ENCODE measurements around the gene TACC2. TPM values are rescaled to one million over a fixed set of nuclear protein-coding genes. Genes with fewer than 3 reads are reported as not detected.
"Not testable (repeated sequence)": the region's sequence is repeated elsewhere in the genome, so short reads cannot be mapped to it uniquely, and the experiment has no call there.

TACC2 gene
- total and polyA plus RNA-seq, 2 donors (not counting 1 experiment from before 2014, with no cell fraction given): not detected

DNA sequence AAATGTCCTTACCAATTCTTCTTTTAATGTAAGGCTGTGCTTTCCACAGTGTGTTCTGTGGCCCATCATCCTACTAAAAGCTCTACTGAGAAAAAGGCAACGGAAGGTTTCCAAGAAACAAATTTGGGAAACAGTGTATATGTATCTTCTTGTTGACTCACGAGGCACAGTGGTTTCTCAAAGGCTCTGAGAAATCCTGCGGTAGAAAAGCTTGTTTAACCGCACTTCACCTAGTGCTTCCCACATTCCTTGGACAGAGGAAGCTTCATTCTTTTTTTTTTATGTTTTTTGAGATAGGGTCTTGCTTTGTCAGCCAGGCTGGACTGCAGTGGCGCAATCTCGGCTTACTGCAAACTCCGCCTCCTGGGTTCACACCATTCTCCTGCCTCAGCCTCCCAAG is 84.5 kb downstream of the TACC2 start:
- no peaks in the 10 kb centered on the region for H3K9me3 Mint-ChIP-seq (ENCODE audit: insufficient read depth)
- 87% methylated on average over 2 of the region's 7 CpGs for WGBS (ENCODE audit: insufficient coverage)
- Histone ChIP-seq H3K27ac (ENCODE audit: low read length in 2 of 2) (no peak overlapping the region), H3K4me2 (replicated peaks; ENCODE audit: low read depth, low read length, poor library complexity, severe bottlenecking) (no peak overlapping the region), H2AFZ (ENCODE audit: insufficient read depth, low read depth, low read length, poor library complexity, severe bottlenecking) (no peak overlapping the region), H3K9me3 (ENCODE audit: control extremely low read depth in 1 of 3, control insufficient read depth in 2 of 3, insufficient read depth in 1 of 3, low read length in 2 of 3) (peaks cover 0 to 8% (median 0%) of the 10 kb centered on the region in 3 donors), H3K9ac (ENCODE audit: low read length) (no peak overlapping the region), H3K79me2 (ENCODE audit: control insufficient read depth, insufficient read depth, low read length) (no peaks in the 10 kb centered on the region), H3K4me3 (ENCODE audit: control extremely low read depth in 1 of 5, extremely low read depth in 1 of 5, insufficient read depth in 1 of 5, low read depth in 2 of 5, low read length in 4 of 5) (no peak overlapping the region), H4K20me1 (ENCODE audit: control insufficient read depth, insufficient read depth, low read length, poor library complexity, severe bottlenecking) (no peaks in the 10 kb centered on the region), H3K36me3 (replicated peaks in 1 of 2; ENCODE audit: control extremely low read depth in 1 of 2, control insufficient read depth in 1 of 2, extremely low read depth in 1 of 2, insufficient read depth in 2 of 2, low read length in 1 of 2) (no peaks in the 10 kb centered on the region), H3K4me1 (ENCODE audit: control insufficient read depth in 2 of 2, insufficient read depth in 2 of 2, low read length in 2 of 2) (no peaks in the 10 kb centered on the region), H3K27me3 (replicated peaks in 1 of 4; ENCODE audit: control extremely low read depth in 1 of 4, control insufficient read depth in 3 of 4, insufficient read depth in 4 of 4, low read length in 3 of 4) (no peaks in the 10 kb centered on the region)
- no peak overlapping the region for H3K27ac Mint-ChIP-seq
- ATAC-seq (ENCODE audit: low read depth): no peak
- DNase-seq: no peak
- H3K4me3 Mint-ChIP-seq: no peak overlapping the region
- no peaks in the 10 kb centered on the region for H3K4me1 Mint-ChIP-seq
- intact Hi-C loops (cut with micrococcal nuclease): no loop called here
- POLR2A ChIA-PET: no interaction called here
- peaks cover 6% of the 10 kb centered on the region for H3K27me3 Mint-ChIP-seq
- TF ChIP-seq EZH2 (IDR thresholded peaks at IDR 0.05; ENCODE audit: borderline replicate concordance, insufficient read depth, low read depth, low read length, poor library complexity, severe bottlenecking): no peak
- TF ChIP-seq, protein P1, sequence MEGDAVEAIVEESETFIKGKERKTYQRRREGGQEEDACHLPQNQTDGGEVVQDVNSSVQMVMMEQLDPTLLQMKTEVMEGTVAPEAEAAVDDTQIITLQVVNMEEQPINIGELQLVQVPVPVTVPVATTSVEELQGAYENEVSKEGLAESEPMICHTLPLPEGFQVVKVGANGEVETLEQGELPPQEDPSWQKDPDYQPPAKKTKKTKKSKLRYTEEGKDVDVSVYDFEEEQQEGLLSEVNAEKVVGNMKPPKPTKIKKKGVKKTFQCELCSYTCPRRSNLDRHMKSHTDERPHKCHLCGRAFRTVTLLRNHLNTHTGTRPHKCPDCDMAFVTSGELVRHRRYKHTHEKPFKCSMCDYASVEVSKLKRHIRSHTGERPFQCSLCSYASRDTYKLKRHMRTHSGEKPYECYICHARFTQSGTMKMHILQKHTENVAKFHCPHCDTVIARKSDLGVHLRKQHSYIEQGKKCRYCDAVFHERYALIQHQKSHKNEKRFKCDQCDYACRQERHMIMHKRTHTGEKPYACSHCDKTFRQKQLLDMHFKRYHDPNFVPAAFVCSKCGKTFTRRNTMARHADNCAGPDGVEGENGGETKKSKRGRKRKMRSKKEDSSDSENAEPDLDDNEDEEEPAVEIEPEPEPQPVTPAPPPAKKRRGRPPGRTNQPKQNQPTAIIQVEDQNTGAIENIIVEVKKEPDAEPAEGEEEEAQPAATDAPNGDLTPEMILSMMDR (IDR thresholded peaks at IDR 0.05): no peak
- CTCF ChIA-PET: no interaction called here

DNA sequence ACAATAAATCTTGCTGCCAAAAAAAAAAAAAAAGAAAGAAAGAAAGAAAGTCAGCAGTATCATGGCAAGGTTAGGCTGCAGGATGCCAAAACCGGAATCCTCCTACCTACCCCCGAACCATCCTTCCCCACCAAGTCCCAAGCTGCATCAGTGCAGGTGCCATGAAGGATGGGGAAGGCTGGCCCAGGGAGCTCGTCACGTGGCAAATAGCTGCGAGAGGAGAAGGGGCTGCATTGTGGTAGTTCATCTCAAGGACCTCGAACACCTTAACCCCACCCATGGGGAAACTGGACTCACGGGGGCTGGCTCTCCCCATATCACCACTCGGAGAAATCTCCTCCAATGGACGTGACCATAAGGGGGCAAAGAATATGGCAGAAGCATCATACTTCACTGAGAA is 86.2 kb downstream of the TACC2 start:
- H3K27ac ChIP-seq (ENCODE audit: low read length in 2 of 2): no peak overlapping the region
- no peak overlapping the region for H3K4me3 ChIP-seq (ENCODE audit: control extremely low read depth in 1 of 5, extremely low read depth in 1 of 5, insufficient read depth in 1 of 5, low read depth in 2 of 5, low read length in 4 of 5)
- no peak overlapping the region for H3K9ac ChIP-seq (ENCODE audit: low read length)
- Mint-ChIP-seq H3K27me3 (peaks cover 6% of the 10 kb centered on the region), H3K9me3 (ENCODE audit: insufficient read depth) (no peaks in the 10 kb centered on the region), H3K4me3 (no peak overlapping the region), H3K27ac (no peak overlapping the region), H3K4me1 (no peaks in the 10 kb centered on the region)
- intact Hi-C loops (cut with micrococcal nuclease): no loop called here
- ChIA-PET POLR2A (no interaction called here), CTCF (no interaction called here)
- no peaks in the 10 kb centered on the region for H3K27me3 ChIP-seq (replicated peaks in 1 of 4; ENCODE audit: control extremely low read depth in 1 of 4, control insufficient read depth in 3 of 4, insufficient read depth in 4 of 4, low read length in 3 of 4)
- TF ChIP-seq, protein P1 (IDR thresholded peaks at IDR 0.05): no peak
- TF ChIP-seq EZH2 (IDR thresholded peaks at IDR 0.05; ENCODE audit: borderline replicate concordance, insufficient read depth, low read depth, low read length, poor library complexity, severe bottlenecking): no peak
- DNase-seq: no peak
- H3K9me3 ChIP-seq (ENCODE audit: control extremely low read depth in 1 of 3, control insufficient read depth in 2 of 3, insufficient read depth in 1 of 3, low read length in 2 of 3): peaks cover 0 to 5% (median 0%) of the 10 kb centered on the region in 3 donors
- no peaks in the 10 kb centered on the region for H4K20me1 ChIP-seq (ENCODE audit: control insufficient read depth, insufficient read depth, low read length, poor library complexity, severe bottlenecking)
- H3K4me2 ChIP-seq (replicated peaks; ENCODE audit: low read depth, low read length, poor library complexity, severe bottlenecking): no peak overlapping the region
- H3K36me3 ChIP-seq (replicated peaks in 1 of 2; ENCODE audit: control extremely low read depth in 1 of 2, control insufficient read depth in 1 of 2, extremely low read depth in 1 of 2, insufficient read depth in 2 of 2, low read length in 1 of 2): no peaks in the 10 kb centered on the region
- H2AFZ ChIP-seq (ENCODE audit: insufficient read depth, low read depth, low read length, poor library complexity, severe bottlenecking): no peak overlapping the region
- ATAC-seq (ENCODE audit: low read depth): no peak
- no peaks in the 10 kb centered on the region for H3K4me1 ChIP-seq (ENCODE audit: control insufficient read depth in 2 of 2, insufficient read depth in 2 of 2, low read length in 2 of 2)
- H3K79me2 ChIP-seq (ENCODE audit: control insufficient read depth, insufficient read depth, low read length): no peaks in the 10 kb centered on the region
- WGBS (ENCODE audit: insufficient coverage): no CpG with 5 or more reads among the region's 9 CpGs

DNA sequence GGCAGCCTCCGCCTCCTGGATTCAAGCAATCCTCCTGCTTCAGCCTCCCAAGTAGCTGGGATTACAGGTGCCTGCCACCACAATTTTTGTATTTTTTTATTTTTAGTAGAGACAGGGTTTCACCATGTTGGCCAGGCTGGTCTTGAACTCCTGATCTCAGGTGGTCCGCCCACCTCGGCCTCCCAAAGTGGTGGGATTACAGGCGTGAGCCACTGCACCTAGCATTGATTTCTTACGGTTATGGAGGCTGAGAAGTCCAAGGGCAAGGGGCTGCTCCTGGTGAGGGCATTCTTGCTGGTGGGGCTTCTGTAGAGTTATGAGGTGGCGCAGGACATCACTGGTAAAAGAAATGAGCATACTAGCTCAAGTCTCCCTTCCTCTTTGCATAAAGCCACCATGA is 86.9 kb downstream of the TACC2 start:
- H3K36me3 ChIP-seq (replicated peaks in 1 of 2; ENCODE audit: control extremely low read depth in 1 of 2, control insufficient read depth in 1 of 2, extremely low read depth in 1 of 2, insufficient read depth in 2 of 2, low read length in 1 of 2); H3K4me3 Mint-ChIP-seq; H3K9me3 ChIP-seq (ENCODE audit: control extremely low read depth in 1 of 3, control insufficient read depth in 2 of 3, insufficient read depth in 1 of 3, low read length in 2 of 3); H3K9ac ChIP-seq (ENCODE audit: low read length); H3K4me1 ChIP-seq (ENCODE audit: control insufficient read depth in 2 of 2, insufficient read depth in 2 of 2, low read length in 2 of 2); H3K27ac Mint-ChIP-seq; H3K4me2 ChIP-seq (replicated peaks; ENCODE audit: low read depth, low read length, poor library complexity, severe bottlenecking); H3K27me3 ChIP-seq (replicated peaks in 1 of 4; ENCODE audit: control extremely low read depth in 1 of 4, control insufficient read depth in 3 of 4, insufficient read depth in 4 of 4, low read length in 3 of 4); H3K4me1 Mint-ChIP-seq; H2AFZ ChIP-seq (ENCODE audit: insufficient read depth, low read depth, low read length, poor library complexity, severe bottlenecking); H3K27me3 Mint-ChIP-seq; POLR2A ChIA-PET; CTCF ChIA-PET; ATAC-seq (ENCODE audit: low read depth); H4K20me1 ChIP-seq (ENCODE audit: control insufficient read depth, insufficient read depth, low read length, poor library complexity, severe bottlenecking); H3K9me3 Mint-ChIP-seq (ENCODE audit: insufficient read depth); intact Hi-C loops (cut with micrococcal nuclease); H3K4me3 ChIP-seq (ENCODE audit: control extremely low read depth in 1 of 5, extremely low read depth in 1 of 5, insufficient read depth in 1 of 5, low read depth in 2 of 5, low read length in 4 of 5); H3K27ac ChIP-seq (ENCODE audit: low read length in 2 of 2); DNase-seq; H3K79me2 ChIP-seq (ENCODE audit: control insufficient read depth, insufficient read depth, low read length): not testable (repeated sequence)
- WGBS (ENCODE audit: insufficient coverage): 94% methylated on average over 5 of the region's 6 CpGs

All from B cell (primary cell).